IMR-90 (cell line): ENCODE measurements around the gene SDC3. TPM values are rescaled to one million over a fixed set of nuclear protein-coding genes. Genes with fewer than 3 reads are reported as not detected.

Source experiments
- ATAC-seq: fragments of 200-7000 bp; cut with Tn5 transposase; 2 replicates; pipeline ENCODE4 v1.9.1; 2020; ENCODE audit warnings: low read depth, mild to moderate bottlenecking, moderate library complexity
- BruUV-seq: library from RNA; stranded (reverse); fragments of 400-500 nt; replicated peaks from 2 replicates; lab custom pipeline; 2021; lab: Mats Ljungman, UMichigan
- CTCF ChIA-PET: fragments of 300-600 bp; formaldehyde crosslinking; extraction: SDS; loops from one replicate; lab custom pipeline; 2021; ENCODE audit warnings: antibody characterized with exemption; lab: Yijun Ruan, JAX
- POLR2A ChIA-PET: fragments of 300-600 bp; sonication (Branson Sonifier 250); formaldehyde crosslinking; loops from one replicate; lab custom pipeline; 2022; ENCODE audit warnings: antibody characterized with exemption; ENCODE audit not compliant: unreplicated experiment; lab: Charles Lee
- DNase-seq: peaks from one replicate; pipeline ENCODE4 v3.0.0; 2013
- H2AFZ ChIP-seq: replicated peaks from 2 replicates; pipeline ENCODE3; 2013; ENCODE audit warnings: low read length, mild to moderate bottlenecking; ENCODE audit not compliant: poor library complexity
- H2AK5ac ChIP-seq: 2 replicates; pipeline ENCODE4 v1.6.1; 2013; ENCODE audit warnings: low read depth, low read length, inconsistent platforms
- H2AK9ac ChIP-seq: replicated peaks from 2 replicates; pipeline ENCODE3; 2013; ENCODE audit warnings: mild to moderate bottlenecking, low read depth, low read length, moderate library complexity; ENCODE audit not compliant: poor library complexity
- H2BK120ac ChIP-seq: 2 replicates; pipeline ENCODE4 v1.6.1; 2013; ENCODE audit warnings: low read depth, low read length, inconsistent platforms
- H2BK15ac ChIP-seq: 3 replicates; pipeline ENCODE4 v1.6.1; 2013; ENCODE audit warnings: low read depth, low read length, inconsistent platforms
- H2BK20ac ChIP-seq: 2 replicates; pipeline ENCODE4 v1.6.1; 2013; ENCODE audit warnings: low read depth, mild to moderate bottlenecking, inconsistent platforms, low read length, moderate library complexity
- H2BK5ac ChIP-seq: 2 replicates; pipeline ENCODE4 v1.6.1; 2013; ENCODE audit warnings: mild to moderate bottlenecking, low read depth, low read length, inconsistent platforms; ENCODE audit not compliant: poor library complexity, severe bottlenecking
- H3K14ac ChIP-seq: replicated peaks from 2 replicates; pipeline ENCODE4 v1.6.1; 2013; ENCODE audit warnings: low read depth, low read length, inconsistent platforms
- H3K18ac ChIP-seq: 2 replicates; pipeline ENCODE4 v1.6.1; 2013; ENCODE audit warnings: low read depth, low read length, control low read depth
- H3K23ac ChIP-seq: 2 replicates; pipeline ENCODE4 v1.6.1; 2013; ENCODE audit warnings: low read depth, low read length, inconsistent platforms
- H3K27ac ChIP-seq: 2 replicates; pipeline ENCODE4 v1.5.1; 2013; ENCODE audit warnings: mild to moderate bottlenecking, control low read depth, low read length; ENCODE audit not compliant: insufficient read depth
- H3K27me3 ChIP-seq: 2 replicates; pipeline ENCODE4 v1.6.1; 2013; ENCODE audit warnings: low read length; ENCODE audit not compliant: control insufficient read depth, insufficient read depth
- H3K36me3 ChIP-seq: 2 replicates; pipeline ENCODE4 v1.6.1; 2013; ENCODE audit warnings: low read length, mixed read lengths; ENCODE audit not compliant: control insufficient read depth, insufficient read depth
- H3K4ac ChIP-seq: 2 replicates; pipeline ENCODE4 v1.6.1; 2013; ENCODE audit warnings: low read depth, low read length, inconsistent platforms
- H3K4me1 ChIP-seq: 2 replicates; pipeline ENCODE4 v1.6.1; 2013; ENCODE audit warnings: low read length, mixed read lengths; ENCODE audit not compliant: control insufficient read depth, insufficient read depth
- H3K4me2 ChIP-seq: 2 replicates; pipeline ENCODE4 v1.6.1; 2013; ENCODE audit warnings: low read depth, mild to moderate bottlenecking, control low read depth, low read length, moderate library complexity
- H3K4me3 ChIP-seq: 2 replicates; pipeline ENCODE4 v1.5.1; 2013; ENCODE audit warnings: low read depth, mild to moderate bottlenecking, control low read depth, low read length, moderate library complexity; ENCODE audit not compliant: insufficient read depth
- H3K56ac ChIP-seq: 2 replicates; pipeline ENCODE4 v1.6.1; 2013; ENCODE audit warnings: low read length, inconsistent platforms; ENCODE audit not compliant: insufficient read depth; ENCODE audit errors: extremely low read depth
- H3K79me1 ChIP-seq, 2 experiments: 2 replicates each; pipeline ENCODE4 v1.6.1; 2013; ENCODE audit warnings: low read length in 2 of 2, inconsistent platforms in 1 of 2, low read depth in 1 of 2
- H3K9ac ChIP-seq: 2 replicates; pipeline ENCODE4 v1.6.1; 2013; ENCODE audit warnings: low read depth, low read length, control low read depth
- H3K9me1 ChIP-seq: 2 replicates; pipeline ENCODE4 v1.6.1; 2013; ENCODE audit warnings: low read length, inconsistent platforms; ENCODE audit not compliant: insufficient read depth
- H3K9me3 ChIP-seq: 2 replicates; pipeline ENCODE4 v1.6.1; 2013; ENCODE audit warnings: low read length; ENCODE audit not compliant: control insufficient read depth, insufficient read depth
- H4K20me1 ChIP-seq: 2 replicates; pipeline ENCODE4 v1.6.1; 2013; ENCODE audit warnings: low read length, inconsistent platforms; ENCODE audit not compliant: insufficient read depth
- H4K5ac ChIP-seq: 2 replicates; pipeline ENCODE4 v1.6.1; 2013; ENCODE audit warnings: mild to moderate bottlenecking, low read depth, low read length, control low read depth
- H4K8ac ChIP-seq, 2 experiments: 2 replicates each; pipeline ENCODE4 v1.6.1; 2013; ENCODE audit warnings: low read depth in 2 of 2, low read length in 2 of 2, control low read depth in 1 of 2, inconsistent platforms in 1 of 2
- H4K91ac ChIP-seq: 2 replicates; pipeline ENCODE4 v1.6.1; 2013; ENCODE audit warnings: low read depth, low read length, inconsistent platforms; ENCODE audit not compliant: insufficient read depth
- MAFK ChIP-seq: IDR thresholded peaks from 2 replicates; pipeline ENCODE4 v1.6.1; 2012; ENCODE audit warnings: low read depth, low read length, improper control_type of control experiment
- SMC3 ChIP-seq: fragments of 150-350 bp; IDR thresholded peaks from 2 replicates; pipeline ENCODE4 v1.6.1; 2016; ENCODE audit warnings: low read depth, mild to moderate bottlenecking, antibody characterized with exemption, low read length, moderate library complexity
- dilution Hi-C: fragments of 300-500 bp; cut with HindIII; formaldehyde crosslinking; loops from one replicate; pipeline ENCODE4 v1.14.3; 2018; ENCODE audit warnings: low sequenced_read_pairs; ENCODE audit not compliant: unreplicated experiment
- in situ Hi-C: fragments of 300-500 bp; cut with MboI; formaldehyde crosslinking; loops from 3 replicates; pipeline ENCODE4 v1.14.3; 2019; ENCODE audit warnings: low sequenced_read_pairs, inconsistent platforms, mixed read lengths
- intact Hi-C: fragments of 100-400 bp; cut with micrococcal nuclease; formaldehyde crosslinking; loops from 2 replicates; pipeline ENCODE4 v1.10.0; 2022
- polyA plus RNA-seq, 3 experiments: library from polyadenylated mRNA; depleted of rRNA; stranded (reverse); fragments of >200 nt; gene quantifications; 2 replicates each; pipeline ENCODE4 v1.2.3, GENCODE V29; 2012; ENCODE audit warnings: low replicate concordance in 1 of 3
- total RNA-seq: library from RNA; depleted of rRNA; stranded (reverse); fragments of >200 nt; gene quantifications from 2 replicates; pipeline ENCODE4 v1.2.3, GENCODE V29; 2012

Gene SDC3
- total and polyA plus RNA-seq, 2 of the 4 experiments (the other 2 are of a cell fraction) = 13.1 to 71.5 TPM

DNA sequence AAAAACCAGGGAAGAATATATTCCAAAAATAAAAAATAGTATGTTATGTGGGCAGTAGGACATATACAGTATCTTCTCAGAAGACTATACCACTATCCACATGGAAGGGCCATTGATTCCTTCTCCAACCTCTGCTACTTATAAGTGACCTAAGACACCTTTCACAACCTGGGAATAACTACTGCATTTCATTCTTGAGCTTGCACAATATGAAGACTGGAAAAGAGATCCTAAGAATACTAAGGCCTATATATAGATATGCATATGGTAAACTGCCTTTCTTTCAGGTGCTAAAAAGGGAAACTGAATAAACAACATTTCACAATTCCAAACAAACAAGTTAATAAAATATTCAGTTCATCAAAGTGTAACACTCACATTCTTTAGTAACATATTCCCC, 32.0 kb upstream of the SDC3 start:
- Histone ChIP-seq H4K8ac (no peak overlapping the region), H3K27ac (no peak overlapping the region), H4K5ac (no peak overlapping the region), H3K4me1 (no peaks in the 10 kb centered on the region; the same call in 1 of the 2 replicates), H4K91ac (no peak overlapping the region), H3K9ac (no peak overlapping the region), H2AK5ac (no peak overlapping the region), H2BK5ac (no peak overlapping the region), H3K14ac (no peak overlapping the region), H2BK20ac (no peak overlapping the region), H2BK15ac (no peak overlapping the region), H2AK9ac (no peak overlapping the region), H3K9me3 (no peaks in the 10 kb centered on the region), H3K4me3 (no peak overlapping the region), H3K9me1 (peaks cover 9% of the 10 kb centered on the region), H2AFZ (no peak overlapping the region), H2BK120ac (no peak overlapping the region), H4K20me1 (peaks cover 10% of the 10 kb centered on the region), H3K36me3 (peaks cover 49% of the 10 kb centered on the region), H3K18ac (no peak overlapping the region), H3K56ac (no peak overlapping the region), H3K27me3 (no peaks in the 10 kb centered on the region), H3K4me2 (no peak overlapping the region), H3K4ac (no peak overlapping the region), H3K23ac (no peak overlapping the region), H3K79me1 (peaks cover 14 to 40% of the 10 kb centered on the region in 2 experiments; a peak in 3 of 4 replicates)
- BruUV-seq = no TSS peak
- no peak for ATAC-seq
- dilution Hi-C loops = no loop called here
- in situ Hi-C loops = no loop called here
- CTCF ChIA-PET = no interaction called here
- POLR2A ChIA-PET = no interaction called here
- intact Hi-C loops = loop anchor here (5.0 kb wide), 1 partner anchor 122 kb away; no protein-coding TSS in a partner anchor
- TF ChIP-seq MAFK (no peak), SMC3 (no peak)
- no peak for DNase-seq
